WTC11 (cell line): ENCODE data around the gene RPEL1. TPM values are rescaled to one million over a fixed set of nuclear protein-coding genes. Genes with fewer than 3 reads are reported as not detected.

Source experiments
- CREB1 ChIP-seq: sonication (generic); formaldehyde crosslinking; IDR thresholded peaks from 2 replicates; pipeline ENCODE4 v1.8.0; 2023; ENCODE audit warnings: mild to moderate bottlenecking, missing genetic modification reagents
- FOXJ3 ChIP-seq: sonication (generic); formaldehyde crosslinking; IDR thresholded peaks from 2 replicates; pipeline ENCODE4 v1.9.0; 2021; ENCODE audit warnings: missing genetic modification reagents, mild to moderate bottlenecking, borderline replicate concordance
- FOXK1 ChIP-seq: sonication (generic); formaldehyde crosslinking; IDR thresholded peaks from 2 replicates; pipeline ENCODE4 v1.8.0; 2022; ENCODE audit warnings: mild to moderate bottlenecking, moderate library complexity, missing genetic modification reagents
- NFE2L1 ChIP-seq: sonication (generic); formaldehyde crosslinking; IDR thresholded peaks from 2 replicates; pipeline ENCODE4 v1.8.1; 2023; ENCODE audit warnings: missing genetic modification reagents
- NR2C2 ChIP-seq: sonication (generic); formaldehyde crosslinking; IDR thresholded peaks from 2 replicates; pipeline ENCODE4 v1.8.0; 2022; ENCODE audit warnings: mild to moderate bottlenecking, missing genetic modification reagents
- RORB ChIP-seq: fragments of 250-450 bp; sonication (Bioruptor Pico); IDR thresholded peaks from 2 replicates; pipeline ENCODE4 v1.9.0; 2021; ENCODE audit warnings: mild to moderate bottlenecking
- TEAD1 ChIP-seq: sonication (generic); formaldehyde crosslinking; IDR thresholded peaks from 2 replicates; pipeline ENCODE4 v1.8.0; 2022; ENCODE audit warnings: mild to moderate bottlenecking, missing genetic modification reagents
- TEAD4 ChIP-seq: sonication (generic); formaldehyde crosslinking; IDR thresholded peaks from 2 replicates; pipeline ENCODE4 v1.8.0; 2022; ENCODE audit warnings: mild to moderate bottlenecking, missing genetic modification reagents
- total RNA-seq: library from RNA; stranded (reverse); gene quantifications from 3 replicates; pipeline ENCODE4 v1.2.3, GENCODE V29; 2021
- TF ChIP-seq, protein P1 (sequence below): fragments of 250-450 bp; sonication (Bioruptor Pico); IDR thresholded peaks from 2 replicates; pipeline ENCODE4 v1.9.0; 2021; ENCODE audit warnings: mild to moderate bottlenecking, borderline replicate concordance
- TF ChIP-seq, protein P2 (sequence below): sonication (generic); formaldehyde crosslinking; IDR thresholded peaks from 2 replicates; pipeline ENCODE4 v1.8.1; 2022; ENCODE audit warnings: low read depth, missing genetic modification reagents, borderline replicate concordance
- TF ChIP-seq, protein P3 (sequence below): sonication (generic); formaldehyde crosslinking; IDR thresholded peaks from 2 replicates; pipeline ENCODE4 v1.8.1; 2022; ENCODE audit warnings: low read depth, mild to moderate bottlenecking, moderate library complexity, missing genetic modification reagents, borderline replicate concordance
- TF ChIP-seq, protein P4 (sequence below): sonication (generic); formaldehyde crosslinking; IDR thresholded peaks from 2 replicates; pipeline ENCODE4 v1.8.0; 2023; ENCODE audit warnings: mild to moderate bottlenecking, missing genetic modification reagents
- TF ChIP-seq, protein P5 (sequence below): fragments of 200-600 bp; IDR thresholded peaks from 2 replicates; pipeline ENCODE4 v1.8.0; 2022; ENCODE audit warnings: antibody characterized with exemption
- TF ChIP-seq, protein P6 (sequence below): sonication (generic); formaldehyde crosslinking; IDR thresholded peaks from 2 replicates; pipeline ENCODE4 v1.8.0; 2023; ENCODE audit warnings: missing genetic modification reagents, mild to moderate bottlenecking, borderline replicate concordance
- TF ChIP-seq, protein P7 (sequence below): sonication (generic); formaldehyde crosslinking; IDR thresholded peaks from 2 replicates; pipeline ENCODE4 v1.8.0; 2022; ENCODE audit warnings: mild to moderate bottlenecking, missing genetic modification reagents
- TF ChIP-seq, protein P8 (sequence below): sonication (generic); formaldehyde crosslinking; IDR thresholded peaks from 2 replicates; pipeline ENCODE4 v1.8.1; 2023; ENCODE audit warnings: mild to moderate bottlenecking, missing genetic modification reagents

RPEL1 gene
- total RNA-seq, 1 experiment from 2014 or later: 0.09 TPM

DNA sequence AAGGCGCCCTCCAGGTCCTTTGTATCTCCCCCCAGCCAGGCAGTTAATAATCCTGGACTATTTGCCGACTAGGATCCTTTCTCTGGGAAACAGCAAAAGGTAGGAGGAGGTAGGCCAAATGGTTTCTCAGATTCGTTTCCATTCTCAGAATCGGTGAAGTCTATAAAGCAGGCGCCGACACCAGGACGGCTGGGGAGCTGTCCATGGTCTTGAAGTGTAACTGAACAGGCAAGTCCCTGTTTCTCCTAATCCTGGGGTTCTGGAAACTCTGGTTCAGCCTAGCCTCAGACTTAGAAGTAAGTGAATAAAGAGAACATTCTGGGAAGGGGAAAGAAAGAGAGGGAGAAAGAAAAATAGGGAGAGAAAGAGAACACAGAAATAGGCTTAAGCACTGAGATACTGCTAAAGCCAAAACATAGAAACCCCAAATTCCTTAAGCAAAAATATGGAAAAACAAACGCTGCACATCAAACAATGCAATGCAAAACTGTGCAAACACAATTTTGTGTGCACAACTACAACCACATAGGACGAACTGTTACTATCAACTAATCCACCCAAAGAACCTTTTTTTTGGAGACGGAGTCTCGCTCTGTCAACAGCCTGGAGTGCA, 20.1 kb downstream of the RPEL1 start (continued):
- TF ChIP-seq, protein P1, sequence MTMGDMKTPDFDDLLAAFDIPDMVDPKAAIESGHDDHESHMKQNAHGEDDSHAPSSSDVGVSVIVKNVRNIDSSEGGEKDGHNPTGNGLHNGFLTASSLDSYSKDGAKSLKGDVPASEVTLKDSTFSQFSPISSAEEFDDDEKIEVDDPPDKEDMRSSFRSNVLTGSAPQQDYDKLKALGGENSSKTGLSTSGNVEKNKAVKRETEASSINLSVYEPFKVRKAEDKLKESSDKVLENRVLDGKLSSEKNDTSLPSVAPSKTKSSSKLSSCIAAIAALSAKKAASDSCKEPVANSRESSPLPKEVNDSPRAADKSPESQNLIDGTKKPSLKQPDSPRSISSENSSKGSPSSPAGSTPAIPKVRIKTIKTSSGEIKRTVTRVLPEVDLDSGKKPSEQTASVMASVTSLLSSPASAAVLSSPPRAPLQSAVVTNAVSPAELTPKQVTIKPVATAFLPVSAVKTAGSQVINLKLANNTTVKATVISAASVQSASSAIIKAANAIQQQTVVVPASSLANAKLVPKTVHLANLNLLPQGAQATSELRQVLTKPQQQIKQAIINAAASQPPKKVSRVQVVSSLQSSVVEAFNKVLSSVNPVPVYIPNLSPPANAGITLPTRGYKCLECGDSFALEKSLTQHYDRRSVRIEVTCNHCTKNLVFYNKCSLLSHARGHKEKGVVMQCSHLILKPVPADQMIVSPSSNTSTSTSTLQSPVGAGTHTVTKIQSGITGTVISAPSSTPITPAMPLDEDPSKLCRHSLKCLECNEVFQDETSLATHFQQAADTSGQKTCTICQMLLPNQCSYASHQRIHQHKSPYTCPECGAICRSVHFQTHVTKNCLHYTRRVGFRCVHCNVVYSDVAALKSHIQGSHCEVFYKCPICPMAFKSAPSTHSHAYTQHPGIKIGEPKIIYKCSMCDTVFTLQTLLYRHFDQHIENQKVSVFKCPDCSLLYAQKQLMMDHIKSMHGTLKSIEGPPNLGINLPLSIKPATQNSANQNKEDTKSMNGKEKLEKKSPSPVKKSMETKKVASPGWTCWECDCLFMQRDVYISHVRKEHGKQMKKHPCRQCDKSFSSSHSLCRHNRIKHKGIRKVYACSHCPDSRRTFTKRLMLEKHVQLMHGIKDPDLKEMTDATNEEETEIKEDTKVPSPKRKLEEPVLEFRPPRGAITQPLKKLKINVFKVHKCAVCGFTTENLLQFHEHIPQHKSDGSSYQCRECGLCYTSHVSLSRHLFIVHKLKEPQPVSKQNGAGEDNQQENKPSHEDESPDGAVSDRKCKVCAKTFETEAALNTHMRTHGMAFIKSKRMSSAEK: no peak
- TF ChIP-seq, protein P2, sequence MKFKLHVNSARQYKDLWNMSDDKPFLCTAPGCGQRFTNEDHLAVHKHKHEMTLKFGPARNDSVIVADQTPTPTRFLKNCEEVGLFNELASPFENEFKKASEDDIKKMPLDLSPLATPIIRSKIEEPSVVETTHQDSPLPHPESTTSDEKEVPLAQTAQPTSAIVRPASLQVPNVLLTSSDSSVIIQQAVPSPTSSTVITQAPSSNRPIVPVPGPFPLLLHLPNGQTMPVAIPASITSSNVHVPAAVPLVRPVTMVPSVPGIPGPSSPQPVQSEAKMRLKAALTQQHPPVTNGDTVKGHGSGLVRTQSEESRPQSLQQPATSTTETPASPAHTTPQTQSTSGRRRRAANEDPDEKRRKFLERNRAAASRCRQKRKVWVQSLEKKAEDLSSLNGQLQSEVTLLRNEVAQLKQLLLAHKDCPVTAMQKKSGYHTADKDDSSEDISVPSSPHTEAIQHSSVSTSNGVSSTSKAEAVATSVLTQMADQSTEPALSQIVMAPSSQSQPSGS (CRISPR knock-in tag): no peak
- TF ChIP-seq FOXK1: no peak
- no peak for TF ChIP-seq RORB (CRISPR knock-in tag)
- TF ChIP-seq, protein P3, sequence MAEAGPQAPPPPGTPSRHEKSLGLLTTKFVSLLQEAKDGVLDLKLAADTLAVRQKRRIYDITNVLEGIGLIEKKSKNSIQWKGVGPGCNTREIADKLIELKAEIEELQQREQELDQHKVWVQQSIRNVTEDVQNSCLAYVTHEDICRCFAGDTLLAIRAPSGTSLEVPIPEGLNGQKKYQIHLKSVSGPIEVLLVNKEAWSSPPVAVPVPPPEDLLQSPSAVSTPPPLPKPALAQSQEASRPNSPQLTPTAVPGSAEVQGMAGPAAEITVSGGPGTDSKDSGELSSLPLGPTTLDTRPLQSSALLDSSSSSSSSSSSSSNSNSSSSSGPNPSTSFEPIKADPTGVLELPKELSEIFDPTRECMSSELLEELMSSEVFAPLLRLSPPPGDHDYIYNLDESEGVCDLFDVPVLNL (CRISPR knock-in tag): no peak
- TF ChIP-seq CREB1 (CRISPR knock-in tag): 0 out of 2 replicates have a peak, but pooled peaks have one; percentile 58
- TF ChIP-seq, protein P4, sequence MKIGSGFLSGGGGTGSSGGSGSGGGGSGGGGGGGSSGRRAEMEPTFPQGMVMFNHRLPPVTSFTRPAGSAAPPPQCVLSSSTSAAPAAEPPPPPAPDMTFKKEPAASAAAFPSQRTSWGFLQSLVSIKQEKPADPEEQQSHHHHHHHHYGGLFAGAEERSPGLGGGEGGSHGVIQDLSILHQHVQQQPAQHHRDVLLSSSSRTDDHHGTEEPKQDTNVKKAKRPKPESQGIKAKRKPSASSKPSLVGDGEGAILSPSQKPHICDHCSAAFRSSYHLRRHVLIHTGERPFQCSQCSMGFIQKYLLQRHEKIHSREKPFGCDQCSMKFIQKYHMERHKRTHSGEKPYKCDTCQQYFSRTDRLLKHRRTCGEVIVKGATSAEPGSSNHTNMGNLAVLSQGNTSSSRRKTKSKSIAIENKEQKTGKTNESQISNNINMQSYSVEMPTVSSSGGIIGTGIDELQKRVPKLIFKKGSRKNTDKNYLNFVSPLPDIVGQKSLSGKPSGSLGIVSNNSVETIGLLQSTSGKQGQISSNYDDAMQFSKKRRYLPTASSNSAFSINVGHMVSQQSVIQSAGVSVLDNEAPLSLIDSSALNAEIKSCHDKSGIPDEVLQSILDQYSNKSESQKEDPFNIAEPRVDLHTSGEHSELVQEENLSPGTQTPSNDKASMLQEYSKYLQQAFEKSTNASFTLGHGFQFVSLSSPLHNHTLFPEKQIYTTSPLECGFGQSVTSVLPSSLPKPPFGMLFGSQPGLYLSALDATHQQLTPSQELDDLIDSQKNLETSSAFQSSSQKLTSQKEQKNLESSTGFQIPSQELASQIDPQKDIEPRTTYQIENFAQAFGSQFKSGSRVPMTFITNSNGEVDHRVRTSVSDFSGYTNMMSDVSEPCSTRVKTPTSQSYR (CRISPR knock-in tag): peak; percentile 52; the same call in 1 of the 2 replicates
- 0 out of 2 replicates have a peak, but pooled peaks have one; percentile 37 for TF ChIP-seq TEAD4 (CRISPR knock-in tag)
- no peak for TF ChIP-seq FOXJ3 (CRISPR knock-in tag)
- TF ChIP-seq, protein P5, sequence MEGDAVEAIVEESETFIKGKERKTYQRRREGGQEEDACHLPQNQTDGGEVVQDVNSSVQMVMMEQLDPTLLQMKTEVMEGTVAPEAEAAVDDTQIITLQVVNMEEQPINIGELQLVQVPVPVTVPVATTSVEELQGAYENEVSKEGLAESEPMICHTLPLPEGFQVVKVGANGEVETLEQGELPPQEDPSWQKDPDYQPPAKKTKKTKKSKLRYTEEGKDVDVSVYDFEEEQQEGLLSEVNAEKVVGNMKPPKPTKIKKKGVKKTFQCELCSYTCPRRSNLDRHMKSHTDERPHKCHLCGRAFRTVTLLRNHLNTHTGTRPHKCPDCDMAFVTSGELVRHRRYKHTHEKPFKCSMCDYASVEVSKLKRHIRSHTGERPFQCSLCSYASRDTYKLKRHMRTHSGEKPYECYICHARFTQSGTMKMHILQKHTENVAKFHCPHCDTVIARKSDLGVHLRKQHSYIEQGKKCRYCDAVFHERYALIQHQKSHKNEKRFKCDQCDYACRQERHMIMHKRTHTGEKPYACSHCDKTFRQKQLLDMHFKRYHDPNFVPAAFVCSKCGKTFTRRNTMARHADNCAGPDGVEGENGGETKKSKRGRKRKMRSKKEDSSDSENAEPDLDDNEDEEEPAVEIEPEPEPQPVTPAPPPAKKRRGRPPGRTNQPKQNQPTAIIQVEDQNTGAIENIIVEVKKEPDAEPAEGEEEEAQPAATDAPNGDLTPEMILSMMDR: no peak
- TF ChIP-seq NFE2L1 (CRISPR knock-in tag): 0 out of 2 replicates have a peak, but pooled peaks have one; percentile 56
- TF ChIP-seq, protein P6, sequence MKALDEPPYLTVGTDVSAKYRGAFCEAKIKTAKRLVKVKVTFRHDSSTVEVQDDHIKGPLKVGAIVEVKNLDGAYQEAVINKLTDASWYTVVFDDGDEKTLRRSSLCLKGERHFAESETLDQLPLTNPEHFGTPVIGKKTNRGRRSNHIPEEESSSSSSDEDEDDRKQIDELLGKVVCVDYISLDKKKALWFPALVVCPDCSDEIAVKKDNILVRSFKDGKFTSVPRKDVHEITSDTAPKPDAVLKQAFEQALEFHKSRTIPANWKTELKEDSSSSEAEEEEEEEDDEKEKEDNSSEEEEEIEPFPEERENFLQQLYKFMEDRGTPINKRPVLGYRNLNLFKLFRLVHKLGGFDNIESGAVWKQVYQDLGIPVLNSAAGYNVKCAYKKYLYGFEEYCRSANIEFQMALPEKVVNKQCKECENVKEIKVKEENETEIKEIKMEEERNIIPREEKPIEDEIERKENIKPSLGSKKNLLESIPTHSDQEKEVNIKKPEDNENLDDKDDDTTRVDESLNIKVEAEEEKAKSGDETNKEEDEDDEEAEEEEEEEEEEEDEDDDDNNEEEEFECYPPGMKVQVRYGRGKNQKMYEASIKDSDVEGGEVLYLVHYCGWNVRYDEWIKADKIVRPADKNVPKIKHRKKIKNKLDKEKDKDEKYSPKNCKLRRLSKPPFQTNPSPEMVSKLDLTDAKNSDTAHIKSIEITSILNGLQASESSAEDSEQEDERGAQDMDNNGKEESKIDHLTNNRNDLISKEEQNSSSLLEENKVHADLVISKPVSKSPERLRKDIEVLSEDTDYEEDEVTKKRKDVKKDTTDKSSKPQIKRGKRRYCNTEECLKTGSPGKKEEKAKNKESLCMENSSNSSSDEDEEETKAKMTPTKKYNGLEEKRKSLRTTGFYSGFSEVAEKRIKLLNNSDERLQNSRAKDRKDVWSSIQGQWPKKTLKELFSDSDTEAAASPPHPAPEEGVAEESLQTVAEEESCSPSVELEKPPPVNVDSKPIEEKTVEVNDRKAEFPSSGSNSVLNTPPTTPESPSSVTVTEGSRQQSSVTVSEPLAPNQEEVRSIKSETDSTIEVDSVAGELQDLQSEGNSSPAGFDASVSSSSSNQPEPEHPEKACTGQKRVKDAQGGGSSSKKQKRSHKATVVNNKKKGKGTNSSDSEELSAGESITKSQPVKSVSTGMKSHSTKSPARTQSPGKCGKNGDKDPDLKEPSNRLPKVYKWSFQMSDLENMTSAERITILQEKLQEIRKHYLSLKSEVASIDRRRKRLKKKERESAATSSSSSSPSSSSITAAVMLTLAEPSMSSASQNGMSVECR (CRISPR knock-in tag): peak; percentile 78; the same call in 1 of the 2 replicates
- TF ChIP-seq, protein P7, sequence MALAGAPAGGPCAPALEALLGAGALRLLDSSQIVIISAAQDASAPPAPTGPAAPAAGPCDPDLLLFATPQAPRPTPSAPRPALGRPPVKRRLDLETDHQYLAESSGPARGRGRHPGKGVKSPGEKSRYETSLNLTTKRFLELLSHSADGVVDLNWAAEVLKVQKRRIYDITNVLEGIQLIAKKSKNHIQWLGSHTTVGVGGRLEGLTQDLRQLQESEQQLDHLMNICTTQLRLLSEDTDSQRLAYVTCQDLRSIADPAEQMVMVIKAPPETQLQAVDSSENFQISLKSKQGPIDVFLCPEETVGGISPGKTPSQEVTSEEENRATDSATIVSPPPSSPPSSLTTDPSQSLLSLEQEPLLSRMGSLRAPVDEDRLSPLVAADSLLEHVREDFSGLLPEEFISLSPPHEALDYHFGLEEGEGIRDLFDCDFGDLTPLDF (CRISPR knock-in tag): 0 out of 2 replicates have a peak, but pooled peaks have one; percentile 51
- 0 out of 2 replicates have a peak, but pooled peaks have one; percentile 34 for TF ChIP-seq NR2C2 (CRISPR knock-in tag)
- TF ChIP-seq, protein P8, sequence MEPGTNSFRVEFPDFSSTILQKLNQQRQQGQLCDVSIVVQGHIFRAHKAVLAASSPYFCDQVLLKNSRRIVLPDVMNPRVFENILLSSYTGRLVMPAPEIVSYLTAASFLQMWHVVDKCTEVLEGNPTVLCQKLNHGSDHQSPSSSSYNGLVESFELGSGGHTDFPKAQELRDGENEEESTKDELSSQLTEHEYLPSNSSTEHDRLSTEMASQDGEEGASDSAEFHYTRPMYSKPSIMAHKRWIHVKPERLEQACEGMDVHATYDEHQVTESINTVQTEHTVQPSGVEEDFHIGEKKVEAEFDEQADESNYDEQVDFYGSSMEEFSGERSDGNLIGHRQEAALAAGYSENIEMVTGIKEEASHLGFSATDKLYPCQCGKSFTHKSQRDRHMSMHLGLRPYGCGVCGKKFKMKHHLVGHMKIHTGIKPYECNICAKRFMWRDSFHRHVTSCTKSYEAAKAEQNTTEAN (CRISPR knock-in tag): no peak
- TF ChIP-seq TEAD1 (CRISPR knock-in tag): peak; percentile 73; the same call in 1 of the 2 replicates
